SK-N-SH (cell line): ENCODE results near the gene SFXN5. TPM values are rescaled to one million over a fixed set of nuclear protein-coding genes. Genes with fewer than 3 reads are reported as not detected.

Experiments used
- CTCF ChIA-PET: fragments of 300-600, 350-600 bp; formaldehyde crosslinking; extraction: SDS; loops from one replicate; lab custom pipeline; 2021; lab: Yijun Ruan, JAX
- POLR2A ChIA-PET: fragments of 350-600 bp; sonication (Branson Sonifier 250); formaldehyde crosslinking; extraction: SDS; loops from one replicate; lab custom pipeline; 2020; ENCODE audit warnings: antibody characterized with exemption, inconsistent platforms; lab: Yijun Ruan, JAX
- DNase-seq: peaks from one replicate; pipeline ENCODE4 v3.0.0; 2012
- H2AFZ ChIP-seq: fragments of 200-600 bp; sonication (generic); 2 replicates; pipeline ENCODE4 v1.8.1; 2016; ENCODE audit warnings: antibody characterized with exemption, mild to moderate bottlenecking, low read depth
- H3F3A ChIP-seq: fragments of 200-600 bp; sonication (generic); replicated peaks from 2 replicates; pipeline ENCODE3; 2016; ENCODE audit warnings: antibody characterized with exemption, mild to moderate bottlenecking; ENCODE audit not compliant: insufficient read depth
- H3K27ac ChIP-seq, 2 experiments: fragments of 200-500 bp in 1 of 2; fragments of 200-600 bp in 1 of 2; sonication (Bioruptor generic) in 1 of 2; sonication (generic), shearing (Covaris generic) in 1 of 2; 2 replicates each; pipeline versions ENCODE4 v1.5.1 to v1.6.1; 2014 to 2016; ENCODE audit warnings: low read depth in 2 of 2, inconsistent platforms in 1 of 2, low read length in 1 of 2, mild to moderate bottlenecking in 1 of 2, mixed read lengths in 1 of 2
- H3K27me3 ChIP-seq: fragments of 200-600 bp; sonication (generic), shearing (Covaris generic); 2 replicates; pipeline ENCODE4 v1.6.1; 2016; ENCODE audit warnings: mixed run types; ENCODE audit not compliant: insufficient read depth
- H3K36me3 ChIP-seq, 2 experiments: fragments of 200-500 bp in 1 of 2; fragments of 200-600 bp in 1 of 2; sonication (Bioruptor generic) in 1 of 2; sonication (generic) in 1 of 2; replicated peaks in 1 of 2; 2 replicates each; pipeline versions ENCODE3 to v1.5.1; 2014 to 2016; ENCODE audit warnings: low read length in 1 of 2, mild to moderate bottlenecking in 1 of 2; ENCODE audit not compliant: insufficient read depth in 2 of 2, control insufficient read depth in 1 of 2
- H3K4me1 ChIP-seq, 2 experiments: fragments of 200-500 bp in 1 of 2; fragments of 200-600 bp in 1 of 2; sonication (Bioruptor generic) in 1 of 2; sonication (generic), shearing (Covaris generic) in 1 of 2; 2 replicates each; pipeline versions ENCODE4 v1.5.1 to v1.6.1; 2014 to 2016; ENCODE audit warnings: low read depth in 1 of 2, low read length in 1 of 2, mixed run types in 1 of 2; ENCODE audit not compliant: insufficient read depth in 2 of 2, control insufficient read depth in 1 of 2
- H3K4me2 ChIP-seq: fragments of 200-600 bp; sonication (generic), shearing (Covaris generic); 2 replicates; pipeline ENCODE4 v1.6.1; 2017; ENCODE audit warnings: mixed run types
- H3K4me3 ChIP-seq, 2 experiments: fragments of 200-500 bp in 1 of 2; fragments of 200-600 bp in 1 of 2; sonication (Bioruptor generic) in 1 of 2; sonication (generic), shearing (Covaris generic) in 1 of 2; 2 replicates each; pipeline versions ENCODE4 v1.5.1 to v1.8.1; 2014 to 2016; ENCODE audit warnings: low read depth in 2 of 2, inconsistent platforms in 1 of 2, low read length in 1 of 2, mild to moderate bottlenecking in 1 of 2, mixed read lengths in 1 of 2, moderate library complexity in 1 of 2
- H3K79me2 ChIP-seq: fragments of 200-600 bp; sonication (generic); 2 replicates; pipeline ENCODE4 v1.8.1; 2017; ENCODE audit warnings: mild to moderate bottlenecking; ENCODE audit not compliant: insufficient read depth
- H3K9ac ChIP-seq: fragments of 200-600 bp; sonication (generic); 2 replicates; pipeline ENCODE4 v1.6.1; 2017; ENCODE audit warnings: mixed run types
- H3K9me2 ChIP-seq: fragments of 200-600 bp; sonication (generic); 2 replicates; pipeline ENCODE4 v1.6.1; 2017; ENCODE audit warnings: mixed run types
- H3K9me3 ChIP-seq: fragments of 200-600 bp; sonication (generic); 2 replicates; pipeline ENCODE4 v1.6.1; 2017; ENCODE audit warnings: mixed run types, mild to moderate bottlenecking, moderate library complexity
- H4K20me1 ChIP-seq: fragments of 200-600 bp; sonication (generic); 2 replicates; pipeline ENCODE4 v1.6.1; 2017; ENCODE audit warnings: mild to moderate bottlenecking, mixed run types; ENCODE audit not compliant: insufficient read depth
- CTCF ChIP-seq: fragments of 200-600 bp; sonication (generic); IDR thresholded peaks from 2 replicates; pipeline ENCODE4 v1.6.1; 2017; ENCODE audit warnings: antibody characterized with exemption, mild to moderate bottlenecking, moderate library complexity
- EP300 ChIP-seq, 2 experiments: IDR thresholded peaks; 2 replicates each; pipeline versions ENCODE4 v1.4.0 to v1.6.1; 2012; ENCODE audit warnings: borderline replicate concordance in 1 of 2, low read depth in 1 of 2, low read length in 1 of 2
- FOXJ3 ChIP-seq: sonication (generic); formaldehyde crosslinking; IDR thresholded peaks from 2 replicates; pipeline ENCODE4 v1.5.1; 2020; ENCODE audit warnings: mild to moderate bottlenecking, missing genetic modification reagents
- FOXM1 ChIP-seq: IDR thresholded peaks from 2 replicates; pipeline ENCODE4 v1.4.0; 2012; ENCODE audit warnings: low read depth, mild to moderate bottlenecking
- NRF1 ChIP-seq: IDR thresholded peaks from 2 replicates; pipeline ENCODE4 v1.6.1; 2012; ENCODE audit warnings: low read depth, mild to moderate bottlenecking, low read length
- PBX3 ChIP-seq: IDR thresholded peaks from 2 replicates; pipeline ENCODE4; 2012
- POLR2AphosphoS5 ChIP-seq: IDR thresholded peaks from 2 replicates; pipeline ENCODE4 v1.6.1; 2012; ENCODE audit warnings: low read depth, low read length
- RAD21 ChIP-seq: IDR thresholded peaks from 2 replicates; pipeline ENCODE4 v1.6.1; 2012; ENCODE audit warnings: mild to moderate bottlenecking, low read length
- REST ChIP-seq: IDR thresholded peaks from 2 replicates; pipeline ENCODE4 v1.6.1; 2012; ENCODE audit warnings: mild to moderate bottlenecking, low read depth, low read length, moderate library complexity
- SMC3 ChIP-seq: IDR thresholded peaks from 2 replicates; pipeline ENCODE4 v1.6.1; 2012; ENCODE audit warnings: low read depth, low read length, improper control_type of control experiment
- TAF1 ChIP-seq: IDR thresholded peaks from 2 replicates; pipeline ENCODE4 v1.6.1; 2012; ENCODE audit warnings: low read depth, mild to moderate bottlenecking, low read length, moderate library complexity, borderline replicate concordance
- TEAD4 ChIP-seq: IDR thresholded peaks from 2 replicates; pipeline ENCODE4 v1.4.0; 2012; ENCODE audit warnings: mild to moderate bottlenecking, borderline replicate concordance; ENCODE audit not compliant: insufficient read depth
- YY1 ChIP-seq: IDR thresholded peaks from 2 replicates; pipeline ENCODE4 v1.4.0; 2012; ENCODE audit warnings: low read depth, mild to moderate bottlenecking
- WGBS: methylation state at CpG from one replicate; pipeline ENCODE4 v1.1.6; 2017; ENCODE audit warnings: low lambda C conversion rate; 5-methylcytosine and 5-hydroxymethylcytosine counted together
- polyA plus RNA-seq, 3 experiments: library from polyadenylated mRNA; depleted of rRNA; stranded (reverse); fragments of >200 nt; gene quantifications; 2 replicates each; pipeline ENCODE4 v1.2.3, GENCODE V29; 2012
- TF ChIP-seq, protein P1 (sequence below): IDR thresholded peaks from 2 replicates; pipeline ENCODE4 v1.4.0; 2012; ENCODE audit warnings: low read depth, borderline replicate concordance

The SFXN5 gene
- polyA plus RNA-seq, 1 of the 3 experiments (the other 2 are of a cell fraction): 9.9 TPM

DNA sequence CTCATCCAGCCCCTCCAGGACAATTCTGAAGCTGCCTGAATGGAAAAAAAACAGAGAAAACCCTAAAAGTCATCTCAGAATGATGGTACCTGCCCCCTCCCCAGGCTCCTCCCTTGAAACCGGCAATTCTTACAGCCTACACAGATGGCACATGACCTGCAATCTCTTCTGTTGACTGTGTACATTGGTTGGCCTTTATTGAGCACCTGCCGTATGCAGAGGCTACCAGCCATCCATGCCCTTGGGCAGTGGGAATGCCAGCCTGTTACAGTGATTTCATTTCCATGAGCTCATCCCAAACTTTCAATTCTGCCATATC lies 97.1 kb downstream of the SFXN5 start (continued):
- TF ChIP-seq, protein P1, sequence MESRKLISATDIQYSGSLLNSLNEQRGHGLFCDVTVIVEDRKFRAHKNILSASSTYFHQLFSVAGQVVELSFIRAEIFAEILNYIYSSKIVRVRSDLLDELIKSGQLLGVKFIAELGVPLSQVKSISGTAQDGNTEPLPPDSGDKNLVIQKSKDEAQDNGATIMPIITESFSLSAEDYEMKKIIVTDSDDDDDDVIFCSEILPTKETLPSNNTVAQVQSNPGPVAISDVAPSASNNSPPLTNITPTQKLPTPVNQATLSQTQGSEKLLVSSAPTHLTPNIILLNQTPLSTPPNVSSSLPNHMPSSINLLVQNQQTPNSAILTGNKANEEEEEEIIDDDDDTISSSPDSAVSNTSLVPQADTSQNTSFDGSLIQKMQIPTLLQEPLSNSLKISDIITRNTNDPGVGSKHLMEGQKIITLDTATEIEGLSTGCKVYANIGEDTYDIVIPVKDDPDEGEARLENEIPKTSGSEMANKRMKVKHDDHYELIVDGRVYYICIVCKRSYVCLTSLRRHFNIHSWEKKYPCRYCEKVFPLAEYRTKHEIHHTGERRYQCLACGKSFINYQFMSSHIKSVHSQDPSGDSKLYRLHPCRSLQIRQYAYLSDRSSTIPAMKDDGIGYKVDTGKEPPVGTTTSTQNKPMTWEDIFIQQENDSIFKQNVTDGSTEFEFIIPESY: no peak
- TF ChIP-seq TAF1 (no peak), YY1 (no peak)

DNA sequence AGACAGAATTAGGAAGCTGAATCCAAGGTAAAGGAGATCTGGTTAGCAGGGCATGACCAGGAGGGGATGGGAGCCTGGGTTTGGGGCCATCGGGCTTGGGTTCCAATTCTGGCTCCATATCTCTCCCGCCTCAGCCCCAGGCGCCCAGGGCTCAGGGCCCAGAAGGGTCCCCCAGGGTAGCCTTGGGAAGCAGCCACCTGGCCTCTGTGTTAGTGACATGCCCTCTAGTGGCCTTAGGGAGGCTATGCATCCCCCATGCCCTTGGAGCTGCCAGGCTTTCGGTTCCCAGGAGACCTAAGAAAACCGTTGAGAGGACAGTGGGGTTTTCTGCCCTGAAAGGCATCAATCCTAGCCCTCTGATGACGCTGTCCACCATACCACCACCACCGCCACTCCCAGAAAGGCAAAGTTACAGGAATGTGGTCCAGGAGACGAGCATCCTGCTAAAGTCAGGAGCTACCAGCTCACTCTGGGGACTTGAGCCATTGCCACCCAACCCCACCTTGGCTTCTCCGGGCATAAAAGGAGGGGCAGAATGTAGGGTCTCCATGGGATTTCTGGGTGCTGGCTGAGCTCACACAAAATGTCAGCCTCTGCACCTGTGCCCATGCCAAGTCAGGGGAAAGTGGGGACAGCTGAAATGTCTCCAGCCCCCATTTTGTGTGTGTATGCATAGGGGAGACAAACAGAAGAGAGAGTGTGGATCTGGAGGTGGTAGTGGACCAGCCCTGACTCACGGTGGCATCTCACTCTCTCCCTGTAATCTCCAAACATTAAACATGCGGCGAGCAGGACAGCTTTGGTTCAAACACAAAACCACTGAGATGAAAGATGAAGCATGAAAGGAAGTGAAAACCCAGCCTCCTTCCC lies 97.7 kb downstream of the SFXN5 start:
- Histone ChIP-seq H3K79me2 (no peaks in the 10 kb centered on the region), H3K4me3 (peak overlapping the region in 1 of 2 experiments; percentile 5; a peak in 1 of 4 replicates), H4K20me1 (no peaks in the 10 kb centered on the region), H3F3A (no peaks in the 10 kb centered on the region), H3K9me2 (no peaks in the 10 kb centered on the region), H3K27ac (no peak overlapping the region), H3K9me3 (no peaks in the 10 kb centered on the region), H3K36me3 (no peaks in the 10 kb centered on the region), H3K4me1 (peaks cover 0 to 15% of the 10 kb centered on the region in 2 experiments; a peak in 1 of 4 replicates), H3K4me2 (no peak overlapping the region), H3K27me3 (no peaks in the 10 kb centered on the region), H2AFZ (no peak overlapping the region)
- WGBS: 42% methylated on average over 10 of the region's 12 CpGs
- POLR2A ChIA-PET: no interaction called here
- DNase-seq: peak; percentile 86
- CTCF ChIA-PET: interaction anchor here (0.6 to 5.8 kb wide), 43 partner anchors 8 to 1568 kb away, joined by 3 to 115 read pairs (median 5); partner anchors contain the start of genes EMX1 and SPR
- peak; percentile 82 for TF ChIP-seq CTCF
- TF ChIP-seq NRF1: no peak
- no peak for TF ChIP-seq REST
- TF ChIP-seq EP300 (IDR thresholded peaks at IDR 0.05; ENCODE audit: borderline replicate concordance in 1 of 2, low read depth in 1 of 2, low read length in 1 of 2): no peak
- no peak for TF ChIP-seq PBX3
- TF ChIP-seq TEAD4: no peak
- no peak for TF ChIP-seq POLR2AphosphoS5
- no peak for TF ChIP-seq FOXM1
- no peak for TF ChIP-seq FOXJ3 (CRISPR knock-in tag)
- TF ChIP-seq SMC3: peak; percentile 57
- TF ChIP-seq RAD21: peak; percentile 69
- TF ChIP-seq, all 33 proteins: peak for 3
- no peak overlapping the region for H3K9ac ChIP-seq
